GM18907 (cell line): ENCODE data around the gene TRIM5.
"Not testable (repeated sequence)": the region's sequence is repeated elsewhere in the genome, so short reads cannot be mapped to it uniquely, and the experiment has no call there.

Experiments
- ATAC-seq: cut with Tn5 transposase; IDR thresholded peaks from one replicate; pipeline ENCODE4 v1.9.1; 2021; ENCODE audit warnings: mild to moderate bottlenecking, moderate library complexity; ENCODE audit not compliant: unreplicated experiment

TRIM5 gene, protein sequence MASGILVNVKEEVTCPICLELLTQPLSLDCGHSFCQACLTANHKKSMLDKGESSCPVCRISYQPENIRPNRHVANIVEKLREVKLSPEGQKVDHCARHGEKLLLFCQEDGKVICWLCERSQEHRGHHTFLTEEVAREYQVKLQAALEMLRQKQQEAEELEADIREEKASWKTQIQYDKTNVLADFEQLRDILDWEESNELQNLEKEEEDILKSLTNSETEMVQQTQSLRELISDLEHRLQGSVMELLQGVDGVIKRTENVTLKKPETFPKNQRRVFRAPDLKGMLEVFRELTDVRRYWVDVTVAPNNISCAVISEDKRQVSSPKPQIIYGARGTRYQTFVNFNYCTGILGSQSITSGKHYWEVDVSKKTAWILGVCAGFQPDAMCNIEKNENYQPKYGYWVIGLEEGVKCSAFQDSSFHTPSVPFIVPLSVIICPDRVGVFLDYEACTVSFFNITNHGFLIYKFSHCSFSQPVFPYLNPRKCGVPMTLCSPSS

DNA sequence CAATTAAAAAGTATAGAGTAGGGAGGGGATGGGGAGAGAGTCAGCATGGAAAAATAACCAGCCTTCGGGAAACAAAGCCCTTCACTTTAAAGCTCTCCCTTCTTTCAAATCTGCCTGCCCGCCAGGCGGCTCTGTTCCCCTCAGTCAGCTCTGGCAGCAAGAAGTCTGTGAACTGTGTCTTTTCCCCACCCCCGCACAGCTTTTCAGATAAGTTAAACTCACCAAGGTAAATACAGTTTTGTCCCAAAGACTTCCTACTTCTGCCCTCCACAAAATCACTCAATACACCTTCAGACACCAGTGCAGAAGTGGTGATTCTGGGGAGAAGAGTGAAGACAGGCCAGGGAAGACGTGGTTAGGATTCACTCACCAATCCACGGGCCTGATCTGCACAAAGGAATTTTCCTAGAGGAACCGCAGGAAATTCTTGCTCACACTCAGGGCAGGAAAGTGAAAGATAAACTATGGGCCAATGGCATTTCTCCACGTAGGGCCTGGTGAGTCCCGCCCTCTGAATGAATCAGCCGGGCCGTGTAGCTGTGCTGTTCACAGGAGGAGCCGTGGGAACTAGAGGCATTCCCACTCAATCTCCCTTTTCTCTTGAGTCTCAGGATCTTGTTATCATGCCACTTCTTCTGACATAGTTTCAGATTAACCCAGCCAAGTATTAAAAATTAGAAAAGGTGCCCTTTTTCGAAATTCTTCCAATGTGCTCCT is at the start of gene TRIM5:
Gene TRIM5 (minus strand): TSS at position 429 of the 717 bp plus-strand sequence. CDS start 4,897 bp downstream, outside the sequence.
- ATAC-seq = peak; percentile 83

GRCh38 chr11:5727691-5728090 is 42.8 kb upstream of the TRIM5 start:
- no peak for ATAC-seq

GRCh38 chr11:5726351-5726750 is 41.5 kb upstream of the TRIM5 start:
- ATAC-seq = no peak

DNA sequence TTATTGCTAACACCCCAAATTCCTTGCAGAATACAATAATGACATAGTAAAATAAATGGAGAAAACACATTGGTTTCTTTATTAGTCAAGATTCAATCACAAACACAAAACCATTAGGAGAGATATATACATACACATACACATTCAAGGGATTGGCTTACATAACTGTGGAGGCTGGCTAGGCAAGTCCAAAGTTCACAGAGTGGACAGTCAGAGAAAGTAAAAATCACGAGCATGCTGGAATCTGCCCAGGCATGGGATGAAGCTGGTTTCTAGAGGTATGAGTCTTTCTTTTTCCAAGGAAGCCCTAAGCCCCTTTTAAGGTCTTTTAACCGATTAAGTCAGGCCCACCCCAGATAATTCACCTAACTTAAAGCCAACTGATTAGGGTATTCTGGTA is 37.7 kb upstream of the TRIM5 start:
- no peak for ATAC-seq

DNA sequence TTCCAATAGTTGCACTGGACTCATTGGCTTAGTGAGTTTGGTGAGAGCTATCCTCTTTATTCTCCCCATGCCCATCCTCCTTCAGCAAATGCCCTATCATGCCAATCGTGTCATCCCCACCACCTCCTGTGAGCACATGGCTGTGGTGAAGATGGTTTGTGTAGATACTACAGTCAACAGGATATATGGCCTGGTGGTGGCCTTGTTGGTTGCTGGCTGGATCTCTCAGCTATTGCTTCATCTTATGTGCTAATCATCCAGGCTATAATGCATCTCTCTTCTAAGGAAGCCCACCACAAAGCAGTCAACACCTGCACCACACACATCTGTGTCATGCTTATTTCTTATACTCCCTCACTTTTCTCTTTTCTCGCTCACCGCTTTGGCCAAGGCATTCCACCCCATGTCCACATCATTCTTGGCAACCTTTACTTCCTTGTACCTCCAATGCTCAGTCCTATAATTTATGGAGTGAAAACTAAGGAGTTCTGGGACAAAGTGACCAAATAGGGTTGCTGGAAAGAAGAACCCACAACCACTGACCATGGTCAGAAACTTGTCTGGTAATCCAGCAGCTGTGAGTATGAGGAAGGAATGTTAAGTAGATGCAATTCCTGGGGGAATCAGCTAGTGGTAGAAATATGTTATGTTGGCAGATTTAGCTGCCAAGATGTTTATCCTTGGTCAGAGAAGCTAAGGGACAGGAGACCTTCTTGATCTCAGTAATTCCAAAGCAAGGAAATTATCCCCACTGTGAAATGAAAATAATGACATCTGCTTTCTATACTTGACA is 35.0 kb upstream of the TRIM5 start:
- ATAC-seq = no peak

- not testable (repeated sequence) for ATAC-seq
Observed at GRCh38 chr11:5716518-5716917, 31.6 kb upstream of the TRIM5 start.

DNA sequence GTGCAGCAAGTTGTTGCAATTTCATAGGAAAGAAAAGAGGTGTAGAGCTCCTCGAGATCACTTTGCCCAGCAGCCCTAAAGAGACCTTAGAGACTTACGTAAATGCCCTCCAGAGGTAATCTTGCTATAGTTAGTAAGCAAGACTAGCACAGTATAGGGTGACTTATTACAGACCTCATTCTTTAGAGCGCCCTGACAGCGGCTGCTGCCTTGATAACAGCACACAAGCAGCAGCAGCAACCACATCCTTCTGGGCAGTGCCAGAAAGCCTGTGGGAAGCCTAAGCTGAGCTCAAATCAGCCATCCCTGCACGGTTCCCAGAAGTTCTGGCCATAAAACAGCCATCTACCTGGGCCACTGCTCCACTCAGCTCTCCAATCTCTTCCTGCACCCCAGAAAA is 28.8 kb upstream of the TRIM5 start:
- no peak for ATAC-seq

- no peak for ATAC-seq
Observed at GRCh38 chr11:5712507-5712906, 27.6 kb upstream of the TRIM5 start.

- ATAC-seq = no peak
Observed at GRCh38 chr11:5705688-5706087, 20.8 kb upstream of the TRIM5 start.

DNA sequence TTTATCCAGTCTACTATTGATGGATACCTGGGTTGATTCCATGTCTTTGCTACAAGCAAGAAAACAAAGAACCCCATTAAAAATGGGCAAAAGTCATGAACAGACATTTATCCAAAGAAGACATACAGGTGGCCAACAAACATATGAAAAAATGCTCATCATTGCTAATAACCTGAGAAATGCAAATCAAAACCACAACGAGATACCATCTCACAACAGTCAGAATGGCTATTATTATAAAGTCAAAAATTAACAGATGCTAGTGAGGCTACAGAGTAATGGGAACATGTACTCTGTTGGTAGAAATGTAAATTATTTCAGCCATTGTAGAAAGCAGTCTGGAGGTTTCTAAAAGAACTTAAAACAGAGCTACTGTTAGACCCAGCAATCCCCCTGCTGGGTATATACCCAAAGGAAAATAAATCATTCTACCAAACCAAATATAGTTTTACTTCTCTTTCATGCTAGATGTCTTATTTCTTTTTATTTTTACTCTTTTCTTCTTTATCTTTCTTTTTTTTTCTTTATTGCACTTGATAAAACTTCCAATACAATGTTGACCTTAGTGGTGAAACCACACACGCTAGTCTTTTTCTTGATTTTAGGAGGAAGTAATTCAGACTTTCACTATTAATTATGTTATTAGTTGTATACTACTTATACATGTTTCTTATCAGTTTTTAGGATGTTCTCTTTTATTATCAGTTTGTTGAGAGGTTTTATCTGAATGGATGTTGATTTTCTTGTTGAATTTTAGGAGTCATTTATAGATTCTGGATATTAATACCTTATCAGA is 19.1 kb upstream of the TRIM5 start:
- ATAC-seq = peak; percentile 86

DNA sequence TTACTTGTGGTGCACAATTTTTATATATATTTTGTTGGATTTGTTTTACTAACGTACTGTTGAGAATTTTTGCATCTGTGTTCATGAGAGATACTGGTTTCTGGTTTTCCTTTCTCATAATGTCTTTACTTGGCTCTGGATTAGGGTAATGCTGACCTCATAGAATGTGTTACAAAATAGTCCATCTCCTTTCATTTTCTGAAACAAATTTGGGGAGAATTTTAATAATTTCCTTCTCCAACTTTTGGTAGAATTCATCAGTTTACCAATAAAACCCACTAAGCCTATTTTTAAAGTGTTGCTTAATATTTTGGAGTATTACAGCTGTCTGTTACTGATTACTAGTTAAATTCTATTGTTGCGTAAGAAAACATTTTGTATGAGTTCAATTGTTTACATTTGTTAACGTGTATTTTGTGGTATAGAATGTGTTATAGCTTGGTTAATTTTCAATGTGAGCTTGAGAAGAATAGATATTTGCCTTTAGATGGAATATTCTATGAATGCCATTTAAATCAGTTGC is 16.2 kb upstream of the TRIM5 start:
- ATAC-seq = no peak

DNA sequence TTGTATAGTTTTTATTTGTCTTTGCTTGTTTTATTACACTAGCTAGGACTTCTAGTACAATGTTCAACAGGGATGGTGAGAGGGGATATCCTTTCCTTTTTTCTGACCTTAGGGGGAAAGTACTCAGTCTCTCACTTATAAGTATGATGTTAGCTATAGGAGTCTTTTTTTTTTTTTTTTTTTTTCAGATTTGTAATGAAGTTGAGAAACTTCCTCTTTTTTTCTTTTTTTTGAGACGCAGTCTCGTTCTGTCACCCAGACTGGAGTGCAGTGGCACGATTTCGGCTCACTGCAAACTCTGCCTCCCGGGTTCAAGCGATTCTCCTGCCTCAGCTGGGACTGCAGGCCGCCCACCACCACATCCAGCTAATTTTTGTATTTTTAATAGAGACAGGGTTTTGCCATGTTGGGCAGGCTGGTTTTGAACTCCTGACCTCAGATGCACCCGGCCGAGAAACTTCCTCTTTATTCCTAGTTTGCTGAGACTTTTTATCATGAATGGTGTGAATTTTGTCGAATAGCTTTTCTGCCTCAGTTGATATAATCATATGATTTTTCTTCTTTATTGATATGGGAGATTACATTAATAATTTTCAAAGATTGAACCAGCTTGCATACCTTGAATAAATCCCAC is 15.7 kb upstream of the TRIM5 start:
- no peak for ATAC-seq

DNA sequence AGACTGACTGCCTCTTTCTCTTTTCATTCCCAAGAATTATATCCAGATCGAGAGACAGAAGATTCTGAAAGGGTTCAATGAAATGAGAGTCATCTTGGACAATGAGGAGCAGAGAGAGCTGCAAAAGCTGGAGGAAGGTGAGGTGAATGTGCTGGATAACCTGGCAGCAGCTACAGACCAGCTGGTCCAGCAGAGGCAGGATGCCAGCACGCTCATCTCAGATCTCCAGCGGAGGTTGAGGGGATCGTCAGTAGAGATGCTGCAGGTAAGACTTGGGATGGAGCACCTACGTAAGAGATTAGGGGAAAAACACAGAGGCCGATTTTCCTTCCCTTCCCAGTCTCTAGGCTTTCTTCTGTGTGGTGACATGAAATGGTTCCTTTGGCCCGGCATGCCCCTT is 13.4 kb upstream of the TRIM5 start:
- ATAC-seq = no peak

DNA sequence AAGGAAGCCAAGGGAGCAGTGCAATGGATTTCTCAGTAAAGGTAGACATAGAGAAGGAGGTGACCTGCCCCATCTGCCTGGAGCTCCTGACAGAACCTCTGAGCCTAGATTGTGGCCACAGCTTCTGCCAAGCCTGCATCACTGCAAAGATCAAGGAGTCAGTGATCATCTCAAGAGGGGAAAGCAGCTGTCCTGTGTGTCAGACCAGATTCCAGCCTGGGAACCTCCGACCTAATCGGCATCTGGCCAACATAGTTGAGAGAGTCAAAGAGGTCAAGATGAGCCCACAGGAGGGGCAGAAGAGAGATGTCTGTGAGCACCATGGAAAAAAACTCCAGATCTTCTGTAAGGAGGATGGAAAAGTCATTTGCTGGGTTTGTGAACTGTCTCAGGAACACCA is 11.3 kb upstream of the TRIM5 start:
- ATAC-seq = no peak

DNA sequence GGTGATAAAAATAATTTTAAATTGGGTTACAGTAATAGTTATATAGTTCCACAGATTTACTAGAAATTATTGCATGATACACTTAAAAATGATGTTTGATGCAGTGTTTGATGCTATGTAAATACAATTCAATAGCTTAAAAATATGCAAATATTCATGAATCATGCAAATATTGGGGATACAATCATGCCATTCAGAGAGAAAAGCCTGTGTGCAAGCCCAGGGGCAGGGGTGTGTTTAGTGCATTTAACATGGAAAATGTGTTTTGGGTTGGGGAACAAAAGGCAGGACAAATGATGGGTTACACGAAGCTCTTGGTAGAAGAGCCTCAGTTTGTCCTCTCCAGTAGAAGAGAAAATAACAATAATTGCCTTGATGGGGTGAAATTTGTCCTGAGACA is 10.7 kb upstream of the TRIM5 start:
- ATAC-seq = no peak

DNA sequence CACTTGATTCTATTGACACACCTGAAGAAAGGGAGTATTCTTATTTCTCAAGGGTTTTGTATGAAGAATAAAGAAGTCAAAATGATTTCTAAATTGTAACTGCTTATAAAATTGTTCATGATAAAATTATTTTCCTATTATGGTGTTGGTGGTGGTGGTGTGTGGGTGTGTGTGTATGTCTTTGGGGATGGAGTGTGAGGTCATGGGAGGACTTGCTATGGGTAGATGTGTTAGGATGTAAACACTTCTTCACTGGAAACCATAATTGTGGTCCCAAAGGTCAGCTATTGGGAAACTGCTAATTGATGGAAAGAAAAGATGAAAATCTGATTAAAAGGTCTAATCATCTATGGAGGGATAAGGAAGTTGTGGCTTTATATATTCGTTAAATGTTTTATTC is 9.8 kb upstream of the TRIM5 start:
- no peak for ATAC-seq

- ATAC-seq = no peak
Observed at GRCh38 chr11:5691964-5692361, 7.1 kb upstream of the TRIM5 start.

DNA sequence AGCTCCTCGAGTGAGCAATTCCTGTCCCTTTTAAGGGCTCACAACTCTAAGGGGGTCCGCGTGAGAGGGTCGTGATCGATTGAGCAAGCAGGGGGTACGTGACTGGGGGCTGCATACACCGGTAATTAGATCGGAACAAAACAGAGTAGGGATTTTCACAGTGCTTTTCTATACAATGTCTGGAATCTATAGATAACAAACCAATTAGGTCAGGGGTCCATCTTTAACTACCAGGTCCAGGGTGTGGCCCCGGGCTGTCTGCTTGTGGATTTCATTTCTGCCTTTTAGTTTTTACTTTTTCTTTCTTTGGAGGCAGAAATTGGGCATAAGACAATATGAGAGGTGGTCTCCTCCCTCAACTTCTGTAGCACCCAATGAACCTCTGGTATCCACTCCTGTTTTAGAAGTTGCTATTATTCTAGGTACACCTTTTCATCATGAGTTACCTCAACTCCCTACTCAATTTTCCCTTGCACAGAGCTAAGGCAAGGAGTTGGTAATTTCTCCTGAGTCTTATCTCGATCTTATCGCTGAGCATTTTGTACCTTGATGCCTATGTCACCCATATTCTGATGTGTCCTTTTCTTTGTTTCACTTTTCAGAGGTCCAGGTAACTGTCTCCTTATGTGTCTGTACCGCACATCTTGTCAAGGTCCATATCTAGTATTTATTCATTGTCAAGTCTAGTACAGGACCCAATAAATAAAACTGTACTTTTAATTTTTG is 6.5 kb upstream of the TRIM5 start:
- ATAC-seq = not testable (repeated sequence)

- no peak for ATAC-seq
Observed at GRCh38 chr11:5690736-5691135, 5.9 kb upstream of the TRIM5 start.
